Left lung (tissue), 10 donors: ENCODE results near the gene JAK1. TPM values are rescaled to one million over a fixed set of nuclear protein-coding genes. Genes with fewer than 3 reads are reported as not detected.

ENCODE experiments used
- ATAC-seq: fragments of 200-7000 bp; cut with Tn5 transposase; one replicate; pipeline ENCODE4 v1.9.1; 2020; ENCODE audit warnings: moderate library complexity
- DNase-seq, 4 donors: peaks; one replicate each; pipeline ENCODE4 v3.0.0-alpha.2; 2013 to 2020
- H3K27ac ChIP-seq, 2 donors: fragments of 200-600 bp; sonication (generic) in 1 of 2; one replicate each; pipeline versions ENCODE4 v1.5.0 to v1.8.0; 2020 to 2021
- H3K27me3 ChIP-seq, 2 donors: fragments of 200-600 bp; sonication (generic) in 1 of 2; one replicate each; pipeline versions ENCODE4 v1.5.0 to v1.8.0; 2020 to 2021
- H3K36me3 ChIP-seq, 2 donors: fragments of 200-600 bp; sonication (generic) in 1 of 2; one replicate each; pipeline versions ENCODE4 v1.5.0 to v1.8.0; 2020 to 2021
- H3K4me1 ChIP-seq, 2 donors: fragments of 200-600 bp; one replicate each; pipeline ENCODE4 v1.8.0; 2021
- H3K4me3 ChIP-seq, 2 donors: fragments of 200-600 bp; sonication (generic) in 1 of 2; one replicate each; pipeline versions ENCODE4 v1.5.0 to v1.8.0; 2020 to 2021; ENCODE audit warnings: mild to moderate bottlenecking in 1 of 2
- H3K9me3 ChIP-seq, 2 donors: fragments of 200-600 bp; sonication (generic) in 1 of 2; one replicate each; pipeline versions ENCODE4 v1.5.0 to v1.8.0; 2020 to 2021
- CTCF ChIP-seq, 2 donors: fragments of 200-600 bp; sonication (generic) in 1 of 2; IDR thresholded peaks; one replicate each; pipeline versions ENCODE4 v1.5.0 to v1.8.0; 2021; ENCODE audit warnings: antibody characterized with exemption in 2 of 2
- intact Hi-C, 2 donors: fragments of 100-400 bp; cut with DNase I; formaldehyde crosslinking; loops; one replicate each; pipeline versions ENCODE4 v1.11.2 to v1.14.2; 2022
- polyA plus RNA-seq, 6 donors: library from polyadenylated mRNA; unstranded; fragments of 120-200 nt; gene quantifications; one replicate each; pipeline ENCODE4 v1.2.1, GENCODE V29; 2013; ENCODE audit not compliant: insufficient read length in 6 of 6
- total RNA-seq, 2 donors: library from RNA; stranded (reverse); fragmentation: NEBNext Ultra II Directional; extraction: Animal tissue kit (Norgen Biotek cat#: 25700); gene quantifications; one replicate each; pipeline ENCODE4 v1.2.1, GENCODE V29; 2021
- donor health status: DM: no; HTN: yes; CAD: no.
- donor health status: DM: no; HTN: no; CAD: no.

JAK1 gene
- total and polyA plus RNA-seq, 8 donors: 103 to 162 (median 115) TPM

GRCh38 chr1:64886877-64887276, 79.5 kb downstream of the JAK1 start:
- H3K4me3 ChIP-seq: no peak overlapping the region
- intact Hi-C loops: loop anchor here in 1 of 2 donors (10.0 kb wide), 1 partner anchor 68 kb away; no protein-coding TSS in a partner anchor
- H3K36me3 ChIP-seq: peaks cover 0 to 23% of the 10 kb centered on the region in 2 donors
- ATAC-seq (no peak), DNase-seq (no peak)
- H3K27me3 ChIP-seq: no peaks in the 10 kb centered on the region
- H3K4me1 ChIP-seq: peaks cover 24 to 48% of the 10 kb centered on the region in 2 donors
- no peaks in the 10 kb centered on the region for H3K9me3 ChIP-seq
- no peak overlapping the region for H3K27ac ChIP-seq
- TF ChIP-seq CTCF (IDR thresholded peaks at IDR 0.05): no peak

- Histone ChIP-seq H3K36me3 (peaks cover 0 to 27% of the 10 kb centered on the region in 2 donors), H3K27me3 (no peaks in the 10 kb centered on the region), H3K9me3 (no peaks in the 10 kb centered on the region), H3K4me1 (peaks cover 16 to 35% of the 10 kb centered on the region in 2 donors), H3K27ac (no peak overlapping the region), H3K4me3 (no peak overlapping the region)
- intact Hi-C loops: loop anchor here in 1 of 2 donors (10.0 kb wide), 1 partner anchor 69 kb away; no protein-coding TSS in a partner anchor
- DNase-seq: no peak
- no peak for ATAC-seq
- no peak for TF ChIP-seq CTCF (IDR thresholded peaks at IDR 0.05)
Measured at GRCh38 chr1:64885648-64886047, 80.7 kb downstream of the JAK1 start.

DNA sequence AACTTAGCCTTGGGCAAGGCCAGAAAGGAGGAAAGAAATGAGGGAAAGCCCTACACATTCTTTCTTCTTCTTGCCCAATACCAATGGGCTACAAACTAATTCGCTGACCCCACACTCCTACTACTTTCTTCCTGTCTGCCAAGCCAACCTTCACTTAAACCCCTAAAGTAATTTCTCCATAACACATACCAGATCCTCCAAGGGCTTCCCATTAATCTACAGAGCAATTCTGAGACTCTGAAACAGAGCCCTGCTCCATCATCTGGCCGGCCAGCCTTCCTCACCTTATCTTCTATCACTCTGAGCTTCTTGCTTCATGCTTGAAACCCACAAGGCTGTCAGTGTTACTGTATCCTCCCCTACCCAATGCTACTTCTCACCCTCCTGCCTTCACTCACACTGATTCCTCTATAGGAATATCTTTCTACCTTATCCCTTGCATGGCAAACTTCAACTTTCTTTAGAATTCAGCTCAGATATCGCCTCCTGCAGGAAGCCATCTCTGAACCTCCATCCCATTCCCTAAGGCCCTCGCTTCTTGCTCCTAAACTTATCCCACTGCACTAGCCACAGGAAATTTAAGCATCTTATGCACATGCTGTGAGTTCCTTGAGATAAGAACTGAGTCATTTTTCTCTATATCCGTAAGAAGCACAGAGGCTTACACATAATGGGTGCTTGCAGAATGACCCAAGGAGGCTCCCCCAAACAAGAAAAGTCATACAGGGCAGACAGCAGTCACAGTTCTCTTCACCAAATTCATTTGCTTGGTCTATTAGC, 81.9 kb downstream of the JAK1 start:
- Histone ChIP-seq H3K9me3 (no peaks in the 10 kb centered on the region), H3K4me1 (peaks cover 8 to 23% of the 10 kb centered on the region in 2 donors), H3K4me3 (no peak overlapping the region), H3K27ac (no peak overlapping the region), H3K36me3 (peaks cover 0 to 27% of the 10 kb centered on the region in 2 donors), H3K27me3 (no peaks in the 10 kb centered on the region)
- ATAC-seq (no peak), DNase-seq (no peak)
- intact Hi-C loops: loop anchor here in 1 of 2 donors (10.0 kb wide), 1 partner anchor 70 kb away; no protein-coding TSS in a partner anchor
- TF ChIP-seq CTCF (IDR thresholded peaks at IDR 0.05): no peak

- intact Hi-C loops: loop anchor here in 1 of 2 donors (10.0 kb wide), 1 partner anchor 72 kb away; no protein-coding TSS in a partner anchor
- Histone ChIP-seq H3K4me1 (peaks cover 0 to 7% of the 10 kb centered on the region in 2 donors), H3K27me3 (no peaks in the 10 kb centered on the region), H3K9me3 (no peaks in the 10 kb centered on the region), H3K4me3 (no peak overlapping the region), H3K27ac (no peak overlapping the region), H3K36me3 (peaks cover 0 to 42% of the 10 kb centered on the region in 2 donors)
- no peak for TF ChIP-seq CTCF (IDR thresholded peaks at IDR 0.05)
- DNase-seq (no peak), ATAC-seq (no peak)
Measured at GRCh38 chr1:64882574-64883255, 83.6 kb downstream of the JAK1 start.

DNA sequence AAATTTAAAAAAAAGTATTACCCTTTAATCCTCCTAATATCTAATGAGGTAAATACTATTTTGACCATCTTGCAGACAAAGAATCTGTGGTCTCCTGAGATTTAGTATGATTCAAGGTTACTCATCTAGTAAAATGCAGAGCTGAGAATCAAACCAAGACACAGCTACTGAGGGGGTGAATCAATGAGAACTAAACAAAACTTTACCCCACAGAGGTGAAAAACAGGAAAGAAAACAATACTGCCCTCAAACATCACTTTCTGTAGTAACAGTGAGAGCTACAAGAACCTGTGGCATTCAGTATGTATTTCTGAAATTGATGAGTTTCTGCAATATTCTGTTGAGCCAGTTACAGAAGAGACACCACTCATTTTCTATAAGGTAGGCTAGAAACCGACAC, 85.1 kb downstream of the JAK1 start:
- Histone ChIP-seq H3K36me3 (peaks cover 0 to 55% of the 10 kb centered on the region in 2 donors), H3K4me1 (peaks cover 0 to 6% of the 10 kb centered on the region in 2 donors), H3K9me3 (no peaks in the 10 kb centered on the region), H3K27ac (no peak overlapping the region), H3K4me3 (no peak overlapping the region), H3K27me3 (no peaks in the 10 kb centered on the region)
- ATAC-seq: no peak
- no peak for TF ChIP-seq CTCF (IDR thresholded peaks at IDR 0.05)
- no peak for DNase-seq
- intact Hi-C loops: loop anchor here in 1 of 2 donors (10.0 kb wide), 1 partner anchor 74 kb away; no protein-coding TSS in a partner anchor
